GM12872 (cell line): ENCODE data around the gene GOLGA1.
A peak's percentile ranks its signal among the peaks of the same experiment; 100 is the strongest.

ENCODE experiments used
- TF ChIP-seq, protein P1 (sequence below): IDR thresholded peaks from 3 replicates; pipeline ENCODE4 v1.5.1; 2011; ENCODE audit warnings: low read depth, mild to moderate bottlenecking, low read length, moderate library complexity; ENCODE audit not compliant: insufficient read depth

GOLGA1 gene

DNA sequence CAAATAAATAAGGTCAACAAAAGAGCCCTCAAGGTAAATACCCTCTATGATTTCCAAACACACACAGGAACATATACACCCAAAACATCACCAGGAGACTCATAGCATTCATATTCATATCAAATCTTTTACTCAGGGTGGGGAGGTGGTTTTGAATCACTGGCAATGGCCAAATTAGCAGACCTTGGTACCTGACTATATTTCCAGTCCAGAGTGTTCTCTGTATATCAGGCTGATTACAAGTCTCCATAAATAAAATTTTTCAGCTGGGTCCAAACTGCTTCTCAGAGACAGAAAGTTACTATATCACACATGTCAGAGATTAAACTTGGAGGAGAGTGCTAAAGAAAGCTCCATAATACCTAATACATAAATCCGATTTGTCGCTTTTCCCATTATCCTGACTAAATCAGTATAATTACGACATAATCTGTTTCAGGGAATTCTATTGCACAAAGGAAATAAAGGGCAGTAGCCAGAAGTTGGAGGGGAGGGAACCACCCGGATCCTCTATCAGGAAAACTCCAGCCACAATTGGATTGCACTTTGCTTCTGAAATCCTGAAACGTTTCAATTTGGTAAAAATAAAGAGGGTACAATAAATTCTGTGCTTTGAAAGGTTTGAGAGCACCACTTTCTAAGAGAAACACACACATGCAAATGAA lies 7.0 kb upstream of the GOLGA1 start:
- TF ChIP-seq, protein P1, sequence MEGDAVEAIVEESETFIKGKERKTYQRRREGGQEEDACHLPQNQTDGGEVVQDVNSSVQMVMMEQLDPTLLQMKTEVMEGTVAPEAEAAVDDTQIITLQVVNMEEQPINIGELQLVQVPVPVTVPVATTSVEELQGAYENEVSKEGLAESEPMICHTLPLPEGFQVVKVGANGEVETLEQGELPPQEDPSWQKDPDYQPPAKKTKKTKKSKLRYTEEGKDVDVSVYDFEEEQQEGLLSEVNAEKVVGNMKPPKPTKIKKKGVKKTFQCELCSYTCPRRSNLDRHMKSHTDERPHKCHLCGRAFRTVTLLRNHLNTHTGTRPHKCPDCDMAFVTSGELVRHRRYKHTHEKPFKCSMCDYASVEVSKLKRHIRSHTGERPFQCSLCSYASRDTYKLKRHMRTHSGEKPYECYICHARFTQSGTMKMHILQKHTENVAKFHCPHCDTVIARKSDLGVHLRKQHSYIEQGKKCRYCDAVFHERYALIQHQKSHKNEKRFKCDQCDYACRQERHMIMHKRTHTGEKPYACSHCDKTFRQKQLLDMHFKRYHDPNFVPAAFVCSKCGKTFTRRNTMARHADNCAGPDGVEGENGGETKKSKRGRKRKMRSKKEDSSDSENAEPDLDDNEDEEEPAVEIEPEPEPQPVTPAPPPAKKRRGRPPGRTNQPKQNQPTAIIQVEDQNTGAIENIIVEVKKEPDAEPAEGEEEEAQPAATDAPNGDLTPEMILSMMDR, result no peak

DNA sequence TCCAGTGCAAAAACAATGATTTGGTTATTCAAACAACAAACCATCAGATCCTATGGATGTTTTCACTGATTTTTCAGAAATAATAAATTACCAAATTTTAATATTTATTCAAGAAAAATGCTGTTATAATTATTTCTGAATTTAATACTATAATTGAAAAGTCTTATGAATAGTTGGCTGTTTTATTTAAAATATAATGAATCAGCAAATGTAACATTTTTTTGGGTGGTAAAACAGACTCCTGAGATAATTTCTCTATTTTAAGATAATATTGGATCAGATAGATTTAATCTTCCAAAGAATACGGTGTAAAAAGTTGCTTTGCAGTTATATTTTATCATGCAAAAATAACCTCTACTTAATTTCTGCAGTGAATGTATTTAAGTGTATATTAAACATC lies 5.3 kb upstream of the GOLGA1 start:
- TF ChIP-seq, protein P1, result no peak

GRCh38 chr9:124941679-124942561 lies 1.0 kb upstream of the GOLGA1 start:
- TF ChIP-seq, protein P1, result 0 out of 3 replicates have a peak, but pooled peaks have one; percentile 12

DNA sequence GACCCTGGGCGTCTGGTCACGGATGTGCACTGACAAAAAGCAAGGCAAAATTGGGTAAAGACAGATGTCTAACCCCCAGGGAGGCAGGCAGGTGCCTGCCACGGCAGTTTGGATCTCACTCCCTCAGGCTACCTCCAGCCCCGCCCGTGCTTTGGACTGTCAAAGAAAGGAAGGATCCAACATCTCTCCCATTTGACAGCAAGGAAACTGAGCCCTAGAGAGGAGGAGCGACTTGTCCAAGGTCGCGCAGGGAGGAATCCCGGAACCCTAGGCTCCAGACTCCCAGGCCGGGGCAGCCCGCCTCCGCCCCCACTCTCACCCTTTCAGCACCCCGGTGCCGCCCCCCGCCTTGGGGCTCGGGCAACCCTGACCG lies 376 bp downstream of the GOLGA1 start:
- TF ChIP-seq, protein P1, result no peak

DNA sequence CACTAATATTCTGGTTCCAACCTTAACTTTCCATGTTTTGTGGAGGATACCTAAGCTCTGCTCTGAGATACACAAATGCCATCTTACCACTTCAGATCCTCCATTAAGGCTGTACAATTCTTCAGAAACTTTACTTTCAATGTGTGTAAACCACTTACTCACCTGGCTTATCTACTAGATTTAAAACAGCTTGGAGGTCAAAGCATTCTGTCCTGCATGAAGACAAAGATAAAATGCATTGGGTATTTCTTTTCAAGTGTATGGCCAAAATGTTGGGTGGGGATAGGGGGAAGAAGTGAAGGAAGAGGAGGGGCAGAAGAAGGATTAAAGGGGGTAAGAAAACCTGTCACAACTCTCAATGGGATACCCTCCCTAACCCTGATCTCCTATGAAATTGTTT lies 939 bp downstream of the GOLGA1 start:
- TF ChIP-seq, protein P1, result no peak

GRCh38 chr9:124934290-124934689 lies 6.6 kb downstream of the GOLGA1 start:
- TF ChIP-seq, protein P1, result no peak

DNA sequence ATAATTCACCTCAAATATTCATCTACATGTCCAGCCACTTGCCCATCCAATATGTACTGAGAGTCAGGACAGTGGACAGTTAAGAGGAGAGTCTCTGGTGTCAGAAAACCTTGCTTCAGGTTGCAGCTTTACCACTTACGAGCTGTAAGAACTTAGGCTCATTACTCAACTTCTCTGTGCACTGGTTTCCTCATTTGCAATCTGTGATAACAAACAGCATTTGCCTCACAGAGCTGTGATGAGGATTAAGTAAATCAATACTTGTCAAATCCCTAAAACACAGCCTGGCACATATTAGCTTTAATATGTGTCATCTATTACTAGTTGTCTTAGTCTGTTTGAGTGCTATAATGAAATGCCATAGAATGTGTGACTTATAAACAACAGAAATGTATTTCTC lies 8.6 kb downstream of the GOLGA1 start:
- TF ChIP-seq, protein P1, result no peak
